Stimulated activated CD8-positive, alpha-beta memory T cell treated with anti-CD3 and anti-CD28 coated beads, Interleukin-7, amount 100 ng/mL, for 48 hours (primary cell): ENCODE results near the gene ASTN2.
"Not testable (repeated sequence)": the region's sequence is repeated elsewhere in the genome, so short reads cannot be mapped to it uniquely, and the experiment has no call there.

Experiments
- DNase-seq, 2 donors: peaks; one replicate each; pipeline ENCODE4 v3.0.0-alpha.2; 2020; ENCODE audit warnings: low read depth in 1 of 2; ENCODE audit errors: extremely low read depth in 1 of 2

Gene ASTN2

GRCh38 chr9:116476935-116477381 lies 937.9 kb downstream of the ASTN2 start:
- DNase-seq, result no peak

GRCh38 chr9:116476002-116476401 lies 938.9 kb downstream of the ASTN2 start:
- no peak for DNase-seq

GRCh38 chr9:116475201-116475600 lies 939.7 kb downstream of the ASTN2 start:
- DNase-seq, result no peak

GRCh38 chr9:116471944-116472506 lies 942.8 kb downstream of the ASTN2 start:
- no peak for DNase-seq

- no peak for DNase-seq
These were observed 943.6 kb downstream of the ASTN2 start for GRCh38 chr9:116471093-116471906.

GRCh38 chr9:116468793-116469527 lies 945.9 kb downstream of the ASTN2 start:
- DNase-seq, result no peak

- DNase-seq, result no peak
These were observed 946.5 kb downstream of the ASTN2 start for GRCh38 chr9:116468369-116468768.

- DNase-seq, result no peak
These were observed 947.0 kb downstream of the ASTN2 start for GRCh38 chr9:116467740-116468351.

- DNase-seq, result no peak
These were observed 948.3 kb downstream of the ASTN2 start for GRCh38 chr9:116466271-116467235.

- no peak for DNase-seq
These were observed 949.1 kb downstream of the ASTN2 start for GRCh38 chr9:116465576-116466270.

- DNase-seq, result no peak
These were observed 949.8 kb downstream of the ASTN2 start for GRCh38 chr9:116464987-116465571.

GRCh38 chr9:116464423-116464822 lies 950.4 kb downstream of the ASTN2 start:
- no peak for DNase-seq

GRCh38 chr9:116461632-116462031 lies 953.2 kb downstream of the ASTN2 start:
- DNase-seq, result no peak

GRCh38 chr9:116460026-116460425 lies 954.8 kb downstream of the ASTN2 start:
- no peak for DNase-seq

GRCh38 chr9:116459576-116459975 lies 955.3 kb downstream of the ASTN2 start:
- DNase-seq, result no peak

- no peak for DNase-seq
These were observed 958.3 kb downstream of the ASTN2 start for GRCh38 chr9:116456490-116457088.

GRCh38 chr9:116454539-116454938 lies 960.3 kb downstream of the ASTN2 start:
- not testable (repeated sequence) for DNase-seq

- no peak for DNase-seq
These were observed 961.1 kb downstream of the ASTN2 start for GRCh38 chr9:116453785-116454184.

GRCh38 chr9:116452634-116453033 lies 962.2 kb downstream of the ASTN2 start:
- DNase-seq, result no peak
